Osteocyte (in vitro differentiated cells): ENCODE measurements around the gene HADH. TPM values are rescaled to one million over a fixed set of nuclear protein-coding genes. Genes with fewer than 3 reads are reported as not detected.

Experiments used
- DNase-seq: peaks from one replicate; pipeline ENCODE4 v3.0.0; 2021; ENCODE audit warnings: mixed read lengths; ENCODE audit not compliant: unreplicated experiment; ENCODE audit errors: extremely low spot score
- H3K27ac Mint-ChIP-seq: one replicate; pipeline ENCODE4 v1.8.0; 2021; ENCODE audit warnings: mild to moderate bottlenecking, mixed read lengths; ENCODE audit not compliant: unreplicated experiment
- H3K27me3 Mint-ChIP-seq: one replicate; pipeline ENCODE4 v1.8.0; 2021; ENCODE audit warnings: mixed read lengths; ENCODE audit not compliant: unreplicated experiment
- H3K36me3 Mint-ChIP-seq: one replicate; pipeline ENCODE4 v1.8.0; 2021; ENCODE audit warnings: mixed read lengths; ENCODE audit not compliant: unreplicated experiment
- H3K4me1 Mint-ChIP-seq: one replicate; pipeline ENCODE4 v1.8.0; 2021; ENCODE audit warnings: mixed read lengths; ENCODE audit not compliant: unreplicated experiment
- H3K4me3 Mint-ChIP-seq: one replicate; pipeline ENCODE4 v1.8.0; 2021; ENCODE audit warnings: mild to moderate bottlenecking, moderate library complexity, mixed read lengths; ENCODE audit not compliant: unreplicated experiment
- H3K9me3 Mint-ChIP-seq: one replicate; pipeline ENCODE4 v1.8.0; 2021; ENCODE audit warnings: mixed read lengths; ENCODE audit not compliant: unreplicated experiment
- CTCF ChIP-seq: fragments of 200-600 bp; sonication (generic); IDR thresholded peaks from 2 replicates; pipeline ENCODE4 v1.5.0; 2021; ENCODE audit warnings: antibody characterized with exemption, mild to moderate bottlenecking, moderate library complexity
- total RNA-seq: library from RNA; stranded (reverse); gene quantifications from 2 replicates; pipeline ENCODE4 v1.2.1, GENCODE V29; 2021

The HADH gene
- total RNA-seq, 1 donor from 2014 or later: 29.8 TPM

- no peaks in the 10 kb centered on the region for H3K36me3 Mint-ChIP-seq
- DNase-seq: no peak
- no peak for TF ChIP-seq CTCF
- peaks cover 26% of the 10 kb centered on the region for H3K4me1 Mint-ChIP-seq
- peak overlapping the region; percentile 42 for H3K27ac Mint-ChIP-seq
- no peaks in the 10 kb centered on the region for H3K9me3 Mint-ChIP-seq
- no peaks in the 10 kb centered on the region for H3K27me3 Mint-ChIP-seq
- H3K4me3 Mint-ChIP-seq: peak overlapping the region; percentile 93
These were observed 540 bp upstream of the HADH start for GRCh38 chr4:107989162-107989536.

GRCh38 chr4:107991945-107992630 lies 2.4 kb downstream of the HADH start:
- H3K4me1 Mint-ChIP-seq: peaks cover 37% of the 10 kb centered on the region
- no peak for DNase-seq
- H3K27ac Mint-ChIP-seq: no peak overlapping the region
- H3K36me3 Mint-ChIP-seq: no peaks in the 10 kb centered on the region
- H3K27me3 Mint-ChIP-seq: no peaks in the 10 kb centered on the region
- no peak for TF ChIP-seq CTCF
- H3K4me3 Mint-ChIP-seq: no peak overlapping the region
- no peaks in the 10 kb centered on the region for H3K9me3 Mint-ChIP-seq

GRCh38 chr4:107993969-107994368 lies 4.3 kb downstream of the HADH start:
- Mint-ChIP-seq H3K27ac (no peak overlapping the region), H3K36me3 (no peaks in the 10 kb centered on the region), H3K27me3 (no peaks in the 10 kb centered on the region), H3K4me1 (peaks cover 52% of the 10 kb centered on the region), H3K9me3 (no peaks in the 10 kb centered on the region), H3K4me3 (no peak overlapping the region)
- DNase-seq: no peak
- no peak for TF ChIP-seq CTCF

- TF ChIP-seq CTCF: no peak
- no peak overlapping the region for H3K27ac Mint-ChIP-seq
- DNase-seq: no peak
- H3K27me3 Mint-ChIP-seq: no peaks in the 10 kb centered on the region
- no peaks in the 10 kb centered on the region for H3K9me3 Mint-ChIP-seq
- H3K36me3 Mint-ChIP-seq: no peaks in the 10 kb centered on the region
- H3K4me3 Mint-ChIP-seq: no peak overlapping the region
- H3K4me1 Mint-ChIP-seq: peaks cover 48% of the 10 kb centered on the region
These were observed 5.2 kb downstream of the HADH start for GRCh38 chr4:107994894-107995293.

GRCh38 chr4:107996949-107997788 lies 7.5 kb downstream of the HADH start:
- no peaks in the 10 kb centered on the region for H3K9me3 Mint-ChIP-seq
- DNase-seq: no peak
- no peak overlapping the region for H3K4me3 Mint-ChIP-seq
- peak overlapping the region; percentile 93 for H3K27ac Mint-ChIP-seq
- peaks cover 5% of the 10 kb centered on the region for H3K36me3 Mint-ChIP-seq
- H3K4me1 Mint-ChIP-seq: peaks cover 34% of the 10 kb centered on the region
- TF ChIP-seq CTCF: no peak
- no peaks in the 10 kb centered on the region for H3K27me3 Mint-ChIP-seq
